H1 (cell line): ENCODE results near the gene DOCK10. TPM values are rescaled to one million over a fixed set of nuclear protein-coding genes. Genes with fewer than 3 reads are reported as not detected.

ENCODE experiments used
- CTBP2 ChIP-seq: IDR thresholded peaks from 2 replicates; pipeline ENCODE4 v1.7.0; 2011; ENCODE audit warnings: borderline replicate concordance, mild to moderate bottlenecking, moderate library complexity, mixed read lengths, low read length; ENCODE audit not compliant: insufficient read depth, insufficient read length
- GTF2F1 ChIP-seq: IDR thresholded peaks from 2 replicates; pipeline ENCODE4 v1.6.1; 2012; ENCODE audit warnings: low read depth, low read length, improper control_type of control experiment, borderline replicate concordance
- HDAC2 ChIP-seq, 2 experiments: fragments of 300-600 bp in 1 of 2; sonication (generic) in 1 of 2; IDR thresholded peaks; 2 replicates each; pipeline ENCODE4 v1.6.1; 2011 to 2012; ENCODE audit warnings: low read depth in 2 of 2, low read length in 2 of 2, mild to moderate bottlenecking in 2 of 2, moderate library complexity in 2 of 2, borderline replicate concordance in 1 of 2, inconsistent platforms in 1 of 2
- HDAC6 ChIP-seq: IDR thresholded peaks from one replicate; pipeline ENCODE4 v1.7.1; 2012; ENCODE audit warnings: low read depth, mild to moderate bottlenecking, inconsistent platforms, low read length, moderate library complexity
- KDM1A ChIP-seq: fragments of 200-600, 300-600 bp; sonication (generic); IDR thresholded peaks from 2 replicates; pipeline ENCODE4 v1.7.1; 2016; ENCODE audit warnings: mild to moderate bottlenecking, low read length, borderline replicate concordance
- KDM4A ChIP-seq: IDR thresholded peaks from one replicate; pipeline ENCODE4 v1.7.1; 2012; ENCODE audit warnings: low read depth, mild to moderate bottlenecking, moderate library complexity, low read length, inconsistent platforms; ENCODE audit not compliant: severe bottlenecking
- MAFK ChIP-seq: IDR thresholded peaks from 2 replicates; pipeline ENCODE4 v1.6.1; 2012; ENCODE audit warnings: low read depth, mild to moderate bottlenecking, improper control_type of control experiment, low read length
- RBBP5 ChIP-seq: IDR thresholded peaks from 2 replicates; pipeline ENCODE4 v1.7.1; 2012; ENCODE audit warnings: low read depth, mild to moderate bottlenecking, inconsistent platforms, low read length, moderate library complexity, borderline replicate concordance
- RXRA ChIP-seq: IDR thresholded peaks from 2 replicates; pipeline ENCODE4 v1.6.1; 2011; ENCODE audit warnings: low read depth, mild to moderate bottlenecking, low read length, moderate library complexity; ENCODE audit not compliant: insufficient read depth
- SIRT6 ChIP-seq: IDR thresholded peaks from one replicate; pipeline ENCODE4 v1.7.1; 2012; ENCODE audit warnings: low read length, inconsistent platforms
- YY1 ChIP-seq: IDR thresholded peaks from 2 replicates; pipeline ENCODE4 v1.6.1; 2011; ENCODE audit warnings: low read depth, mild to moderate bottlenecking, low read length
- polyA plus RNA-seq, 7 experiments: library from polyadenylated mRNA; depleted of rRNA in 3 of 7; stranded (reverse) in 5 of 7; unstranded in 2 of 7; fragments of >200 nt in 5 of 7; fragments of 200-250 nt in 2 of 7; gene quantifications; 1 replicate in 5 of 7; 2 replicates in 1 of 7; 4 replicates in 1 of 7; pipeline versions ENCODE4 v1.2.1 to v1.2.3, GENCODE V29; 2011 to 2013; ENCODE audit warnings: missing spikeins in 2 of 7, mixed read lengths in 2 of 7
- total RNA-seq: library from RNA; stranded (reverse); fragmentation: NEBNext Ultra II Directional; extraction: Animal tissue kit (Norgen Biotek cat#: 25700); gene quantifications from 2 replicates; pipeline ENCODE4 v1.2.1, GENCODE V29; 2021
- TF ChIP-seq, protein P1 (sequence below): fragments of 300-600 bp; sonication (generic); IDR thresholded peaks from 2 replicates; pipeline ENCODE4 v1.7.1; 2012; ENCODE audit warnings: low read length, moderate library complexity, mild to moderate bottlenecking, inconsistent platforms; ENCODE audit not compliant: insufficient replicate concordance

DOCK10 gene
- total and polyA plus RNA-seq, 2 of the 8 experiments (the other 6 are each of a cell fraction or from before 2014, with no cell fraction given) = 0.33 to 1.6 TPM

DNA sequence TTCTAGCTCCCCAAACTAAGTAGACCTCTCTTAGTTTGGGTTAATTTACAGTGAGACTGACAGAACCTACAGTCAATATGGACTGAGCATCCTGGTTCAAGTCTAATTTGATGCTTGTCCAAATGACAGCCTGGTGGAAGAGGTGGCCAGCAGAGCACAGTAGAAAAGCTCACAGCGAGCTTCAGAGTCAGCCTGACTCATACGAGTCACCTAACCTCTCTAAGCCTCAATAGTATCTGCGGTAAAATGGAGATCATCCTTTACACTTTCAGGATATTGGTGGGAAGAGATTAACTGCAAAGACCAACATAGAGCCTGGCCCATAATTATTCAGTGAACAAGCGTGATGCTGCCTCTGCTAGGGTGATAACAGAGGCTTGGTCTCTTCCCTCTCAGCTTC lies 54.5 kb downstream of the DOCK10 start (continued):
- TF ChIP-seq, protein P1, sequence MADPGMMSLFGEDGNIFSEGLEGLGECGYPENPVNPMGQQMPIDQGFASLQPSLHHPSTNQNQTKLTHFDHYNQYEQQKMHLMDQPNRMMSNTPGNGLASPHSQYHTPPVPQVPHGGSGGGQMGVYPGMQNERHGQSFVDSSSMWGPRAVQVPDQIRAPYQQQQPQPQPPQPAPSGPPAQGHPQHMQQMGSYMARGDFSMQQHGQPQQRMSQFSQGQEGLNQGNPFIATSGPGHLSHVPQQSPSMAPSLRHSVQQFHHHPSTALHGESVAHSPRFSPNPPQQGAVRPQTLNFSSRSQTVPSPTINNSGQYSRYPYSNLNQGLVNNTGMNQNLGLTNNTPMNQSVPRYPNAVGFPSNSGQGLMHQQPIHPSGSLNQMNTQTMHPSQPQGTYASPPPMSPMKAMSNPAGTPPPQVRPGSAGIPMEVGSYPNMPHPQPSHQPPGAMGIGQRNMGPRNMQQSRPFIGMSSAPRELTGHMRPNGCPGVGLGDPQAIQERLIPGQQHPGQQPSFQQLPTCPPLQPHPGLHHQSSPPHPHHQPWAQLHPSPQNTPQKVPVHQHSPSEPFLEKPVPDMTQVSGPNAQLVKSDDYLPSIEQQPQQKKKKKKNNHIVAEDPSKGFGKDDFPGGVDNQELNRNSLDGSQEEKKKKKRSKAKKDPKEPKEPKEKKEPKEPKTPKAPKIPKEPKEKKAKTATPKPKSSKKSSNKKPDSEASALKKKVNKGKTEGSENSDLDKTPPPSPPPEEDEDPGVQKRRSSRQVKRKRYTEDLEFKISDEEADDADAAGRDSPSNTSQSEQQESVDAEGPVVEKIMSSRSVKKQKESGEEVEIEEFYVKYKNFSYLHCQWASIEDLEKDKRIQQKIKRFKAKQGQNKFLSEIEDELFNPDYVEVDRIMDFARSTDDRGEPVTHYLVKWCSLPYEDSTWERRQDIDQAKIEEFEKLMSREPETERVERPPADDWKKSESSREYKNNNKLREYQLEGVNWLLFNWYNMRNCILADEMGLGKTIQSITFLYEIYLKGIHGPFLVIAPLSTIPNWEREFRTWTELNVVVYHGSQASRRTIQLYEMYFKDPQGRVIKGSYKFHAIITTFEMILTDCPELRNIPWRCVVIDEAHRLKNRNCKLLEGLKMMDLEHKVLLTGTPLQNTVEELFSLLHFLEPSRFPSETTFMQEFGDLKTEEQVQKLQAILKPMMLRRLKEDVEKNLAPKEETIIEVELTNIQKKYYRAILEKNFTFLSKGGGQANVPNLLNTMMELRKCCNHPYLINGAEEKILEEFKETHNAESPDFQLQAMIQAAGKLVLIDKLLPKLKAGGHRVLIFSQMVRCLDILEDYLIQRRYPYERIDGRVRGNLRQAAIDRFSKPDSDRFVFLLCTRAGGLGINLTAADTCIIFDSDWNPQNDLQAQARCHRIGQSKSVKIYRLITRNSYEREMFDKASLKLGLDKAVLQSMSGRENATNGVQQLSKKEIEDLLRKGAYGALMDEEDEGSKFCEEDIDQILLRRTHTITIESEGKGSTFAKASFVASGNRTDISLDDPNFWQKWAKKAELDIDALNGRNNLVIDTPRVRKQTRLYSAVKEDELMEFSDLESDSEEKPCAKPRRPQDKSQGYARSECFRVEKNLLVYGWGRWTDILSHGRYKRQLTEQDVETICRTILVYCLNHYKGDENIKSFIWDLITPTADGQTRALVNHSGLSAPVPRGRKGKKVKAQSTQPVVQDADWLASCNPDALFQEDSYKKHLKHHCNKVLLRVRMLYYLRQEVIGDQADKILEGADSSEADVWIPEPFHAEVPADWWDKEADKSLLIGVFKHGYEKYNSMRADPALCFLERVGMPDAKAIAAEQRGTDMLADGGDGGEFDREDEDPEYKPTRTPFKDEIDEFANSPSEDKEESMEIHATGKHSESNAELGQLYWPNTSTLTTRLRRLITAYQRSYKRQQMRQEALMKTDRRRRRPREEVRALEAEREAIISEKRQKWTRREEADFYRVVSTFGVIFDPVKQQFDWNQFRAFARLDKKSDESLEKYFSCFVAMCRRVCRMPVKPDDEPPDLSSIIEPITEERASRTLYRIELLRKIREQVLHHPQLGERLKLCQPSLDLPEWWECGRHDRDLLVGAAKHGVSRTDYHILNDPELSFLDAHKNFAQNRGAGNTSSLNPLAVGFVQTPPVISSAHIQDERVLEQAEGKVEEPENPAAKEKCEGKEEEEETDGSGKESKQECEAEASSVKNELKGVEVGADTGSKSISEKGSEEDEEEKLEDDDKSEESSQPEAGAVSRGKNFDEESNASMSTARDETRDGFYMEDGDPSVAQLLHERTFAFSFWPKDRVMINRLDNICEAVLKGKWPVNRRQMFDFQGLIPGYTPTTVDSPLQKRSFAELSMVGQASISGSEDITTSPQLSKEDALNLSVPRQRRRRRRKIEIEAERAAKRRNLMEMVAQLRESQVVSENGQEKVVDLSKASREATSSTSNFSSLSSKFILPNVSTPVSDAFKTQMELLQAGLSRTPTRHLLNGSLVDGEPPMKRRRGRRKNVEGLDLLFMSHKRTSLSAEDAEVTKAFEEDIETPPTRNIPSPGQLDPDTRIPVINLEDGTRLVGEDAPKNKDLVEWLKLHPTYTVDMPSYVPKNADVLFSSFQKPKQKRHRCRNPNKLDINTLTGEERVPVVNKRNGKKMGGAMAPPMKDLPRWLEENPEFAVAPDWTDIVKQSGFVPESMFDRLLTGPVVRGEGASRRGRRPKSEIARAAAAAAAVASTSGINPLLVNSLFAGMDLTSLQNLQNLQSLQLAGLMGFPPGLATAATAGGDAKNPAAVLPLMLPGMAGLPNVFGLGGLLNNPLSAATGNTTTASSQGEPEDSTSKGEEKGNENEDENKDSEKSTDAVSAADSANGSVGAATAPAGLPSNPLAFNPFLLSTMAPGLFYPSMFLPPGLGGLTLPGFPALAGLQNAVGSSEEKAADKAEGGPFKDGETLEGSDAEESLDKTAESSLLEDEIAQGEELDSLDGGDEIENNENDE = no peak
- TF ChIP-seq SIRT6 = no peak
- no peak for TF ChIP-seq HDAC2 (IDR thresholded peaks at IDR 0.05; ENCODE audit: borderline replicate concordance in 1 of 2, low read depth in 2 of 2, low read length in 2 of 2)
- no peak for TF ChIP-seq MAFK
- TF ChIP-seq CTBP2 = no peak
- no peak for TF ChIP-seq YY1
- no peak for TF ChIP-seq KDM4A
- TF ChIP-seq RBBP5 = no peak
- no peak for TF ChIP-seq RXRA
- no peak for TF ChIP-seq HDAC6
- TF ChIP-seq KDM1A = no peak
- TF ChIP-seq GTF2F1 = no peak
